ENCODE measurements around the gene LRP2. TPM values are rescaled to one million over a fixed set of nuclear protein-coding genes. Genes with fewer than 3 reads are reported as not detected.

Gene LRP2
- total and polyA plus RNA-seq, 2 of the 4 experiments (the other 2 are of a cell fraction) = not detected

GRCh38 chr2:169159686-169160085 is 202.6 kb downstream of the LRP2 start:
- Histone ChIP-seq H3K4me3 (ENCODE audit: insufficient read depth, low read depth, low read length) (no peak overlapping the region), H2BK120ac (ENCODE audit: low read depth, low read length) (no peak overlapping the region), H3K27me3 (ENCODE audit: control insufficient read depth, insufficient read depth, low read length) (no peaks in the 10 kb centered on the region), H4K5ac (ENCODE audit: low read depth, low read length) (no peak overlapping the region), H3K27ac (ENCODE audit: insufficient read depth, low read length) (no peak overlapping the region), H3K9me3 (ENCODE audit: control insufficient read depth, insufficient read depth, low read length) (no peaks in the 10 kb centered on the region), H3K4ac (ENCODE audit: low read depth, low read length) (no peak overlapping the region), H2AFZ (replicated peaks; ENCODE audit: low read length, poor library complexity) (no peak overlapping the region), H3K23ac (ENCODE audit: low read depth, low read length) (no peak overlapping the region), H3K18ac (ENCODE audit: low read depth, low read length) (no peak overlapping the region), H3K56ac (ENCODE audit: extremely low read depth, insufficient read depth, low read length) (no peak overlapping the region), H3K4me2 (ENCODE audit: low read depth, low read length) (no peak overlapping the region), H2BK5ac (ENCODE audit: low read depth, low read length, poor library complexity, severe bottlenecking) (no peak overlapping the region), H2BK20ac (ENCODE audit: low read depth, low read length) (no peak overlapping the region), H4K8ac (ENCODE audit: low read depth in 2 of 2, low read length in 2 of 2) (no peak overlapping the region), H2BK15ac (ENCODE audit: low read depth, low read length) (no peak overlapping the region), H3K4me1 (ENCODE audit: control insufficient read depth, insufficient read depth, low read length) (no peaks in the 10 kb centered on the region), H2AK5ac (ENCODE audit: low read depth, low read length) (no peak overlapping the region), H3K9me1 (ENCODE audit: insufficient read depth, low read length) (no peaks in the 10 kb centered on the region), H4K91ac (ENCODE audit: insufficient read depth, low read depth, low read length) (no peak overlapping the region), H4K20me1 (ENCODE audit: insufficient read depth, low read length) (no peaks in the 10 kb centered on the region), H3K36me3 (ENCODE audit: control insufficient read depth, insufficient read depth, low read length) (no peaks in the 10 kb centered on the region), H3K14ac (replicated peaks; ENCODE audit: low read depth, low read length) (no peak overlapping the region), H3K9ac (ENCODE audit: low read depth, low read length) (no peak overlapping the region), H3K79me1 (ENCODE audit: low read depth in 1 of 2, low read length in 2 of 2) (no peaks in the 10 kb centered on the region), H2AK9ac (replicated peaks; ENCODE audit: low read depth, low read length, poor library complexity) (no peak overlapping the region)
- ChIA-PET CTCF (no interaction called here), POLR2A (ENCODE audit: unreplicated experiment) (no interaction called here)
- TF ChIP-seq MXI1 (IDR thresholded peaks at IDR 0.05; ENCODE audit: borderline replicate concordance, low read depth, low read length) = no peak
- TF ChIP-seq FOS (IDR thresholded peaks at IDR 0.05; ENCODE audit: low read depth, low read length) = no peak
- TF ChIP-seq, protein P1, sequence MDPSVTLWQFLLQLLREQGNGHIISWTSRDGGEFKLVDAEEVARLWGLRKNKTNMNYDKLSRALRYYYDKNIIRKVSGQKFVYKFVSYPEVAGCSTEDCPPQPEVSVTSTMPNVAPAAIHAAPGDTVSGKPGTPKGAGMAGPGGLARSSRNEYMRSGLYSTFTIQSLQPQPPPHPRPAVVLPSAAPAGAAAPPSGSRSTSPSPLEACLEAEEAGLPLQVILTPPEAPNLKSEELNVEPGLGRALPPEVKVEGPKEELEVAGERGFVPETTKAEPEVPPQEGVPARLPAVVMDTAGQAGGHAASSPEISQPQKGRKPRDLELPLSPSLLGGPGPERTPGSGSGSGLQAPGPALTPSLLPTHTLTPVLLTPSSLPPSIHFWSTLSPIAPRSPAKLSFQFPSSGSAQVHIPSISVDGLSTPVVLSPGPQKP (IDR thresholded peaks at IDR 0.05; ENCODE audit: borderline replicate concordance, low read depth, low read length) = no peak
- TF ChIP-seq CTCF (conservative IDR thresholded peaks at IDR 0.05; ENCODE audit: low read depth, low read length) = no peak
- no peak for TF ChIP-seq NFE2L2 (IDR thresholded peaks at IDR 0.05; ENCODE audit: low read depth, low read length)
- TF ChIP-seq MAFK (IDR thresholded peaks at IDR 0.05; ENCODE audit: low read depth, low read length) = no peak
- TF ChIP-seq RCOR1 (IDR thresholded peaks at IDR 0.05; ENCODE audit: insufficient replicate concordance, low read length) = no peak
- no peak for TF ChIP-seq MAZ (IDR thresholded peaks at IDR 0.05; ENCODE audit: borderline replicate concordance, low read depth, low read length)
- no peak for TF ChIP-seq BHLHE40 (IDR thresholded peaks at IDR 0.05; ENCODE audit: low read depth, low read length)
- no peak for TF ChIP-seq CHD1 (IDR thresholded peaks at IDR 0.05; ENCODE audit: low read depth, low read length)
- TF ChIP-seq, protein P2, sequence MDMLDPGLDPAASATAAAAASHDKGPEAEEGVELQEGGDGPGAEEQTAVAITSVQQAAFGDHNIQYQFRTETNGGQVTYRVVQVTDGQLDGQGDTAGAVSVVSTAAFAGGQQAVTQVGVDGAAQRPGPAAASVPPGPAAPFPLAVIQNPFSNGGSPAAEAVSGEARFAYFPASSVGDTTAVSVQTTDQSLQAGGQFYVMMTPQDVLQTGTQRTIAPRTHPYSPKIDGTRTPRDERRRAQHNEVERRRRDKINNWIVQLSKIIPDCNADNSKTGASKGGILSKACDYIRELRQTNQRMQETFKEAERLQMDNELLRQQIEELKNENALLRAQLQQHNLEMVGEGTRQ (IDR thresholded peaks at IDR 0.05; ENCODE audit: low read depth, low read length) = no peak
- TF ChIP-seq SMC3 (IDR thresholded peaks at IDR 0.05; ENCODE audit: low read depth, low read length) = no peak
- ATAC-seq (ENCODE audit: low read depth) (no peak), DNase-seq (no peak)
- BruUV-seq (replicated peaks) = no TSS peak
- dilution Hi-C loops (cut with HindIII; ENCODE audit: low sequenced_read_pairs, unreplicated experiment) = no loop called here
- in situ Hi-C loops (cut with MboI; ENCODE audit: low sequenced_read_pairs) = no loop called here
- no CpG with 5 or more reads among the region's 2 CpGs for WGBS, 2 experiments (ENCODE audit: extremely low coverage in 2 of 2, insufficient read length in 1 of 2)
- intact Hi-C loops (cut with micrococcal nuclease) = no loop called here
